Subcutaneous adipose tissue (tissue), 4 donors: ENCODE results near the gene KIF21A. TPM values are rescaled to one million over a fixed set of nuclear protein-coding genes. Genes with fewer than 3 reads are reported as not detected.

Experiments used
- CTCF ChIP-seq: fragments of 450-650 bp; IDR thresholded peaks from one replicate; pipeline ENCODE4 v1.5.1; 2016; ENCODE audit warnings: low read depth, mild to moderate bottlenecking, control low read depth, antibody characterized with exemption, moderate library complexity
- total RNA-seq, 4 donors: library from RNA; depleted of rRNA; stranded (reverse); fragments of >200 nt; gene quantifications; one replicate each; pipeline ENCODE4 v1.1.0, GENCODE V29; 2016

The KIF21A gene
- total RNA-seq, 4 donors from 2014 or later, result 9.2 to 27.1 (median 20.8) TPM

- no peak for TF ChIP-seq CTCF
Measured at GRCh38 chr12:39357041-39357440, 85.9 kb downstream of the KIF21A start.

- TF ChIP-seq CTCF, result no peak
Measured at GRCh38 chr12:39355841-39356240, 87.1 kb downstream of the KIF21A start.

- no peak for TF ChIP-seq CTCF
Measured at GRCh38 chr12:39354955-39355354, 88.0 kb downstream of the KIF21A start.

- no peak for TF ChIP-seq CTCF
Measured at GRCh38 chr12:39352471-39353017, 90.4 kb downstream of the KIF21A start.

- TF ChIP-seq CTCF, result no peak
Measured at GRCh38 chr12:39351153-39351552, 91.8 kb downstream of the KIF21A start.

- TF ChIP-seq CTCF, result no peak
Measured at GRCh38 chr12:39348941-39349626, 93.8 kb downstream of the KIF21A start.

- no peak for TF ChIP-seq CTCF
Measured at GRCh38 chr12:39348523-39348922, 94.4 kb downstream of the KIF21A start.
